ENCODE results near the gene GDI1. TPM values are rescaled to one million over a fixed set of nuclear protein-coding genes. Genes with fewer than 3 reads are reported as not detected.
A peak's percentile ranks its signal among the peaks of the same experiment; 100 is the strongest.

The GDI1 gene
- total RNA-seq, 2 donors from 2014 or later, result 68.5 to 83.4 TPM

DNA sequence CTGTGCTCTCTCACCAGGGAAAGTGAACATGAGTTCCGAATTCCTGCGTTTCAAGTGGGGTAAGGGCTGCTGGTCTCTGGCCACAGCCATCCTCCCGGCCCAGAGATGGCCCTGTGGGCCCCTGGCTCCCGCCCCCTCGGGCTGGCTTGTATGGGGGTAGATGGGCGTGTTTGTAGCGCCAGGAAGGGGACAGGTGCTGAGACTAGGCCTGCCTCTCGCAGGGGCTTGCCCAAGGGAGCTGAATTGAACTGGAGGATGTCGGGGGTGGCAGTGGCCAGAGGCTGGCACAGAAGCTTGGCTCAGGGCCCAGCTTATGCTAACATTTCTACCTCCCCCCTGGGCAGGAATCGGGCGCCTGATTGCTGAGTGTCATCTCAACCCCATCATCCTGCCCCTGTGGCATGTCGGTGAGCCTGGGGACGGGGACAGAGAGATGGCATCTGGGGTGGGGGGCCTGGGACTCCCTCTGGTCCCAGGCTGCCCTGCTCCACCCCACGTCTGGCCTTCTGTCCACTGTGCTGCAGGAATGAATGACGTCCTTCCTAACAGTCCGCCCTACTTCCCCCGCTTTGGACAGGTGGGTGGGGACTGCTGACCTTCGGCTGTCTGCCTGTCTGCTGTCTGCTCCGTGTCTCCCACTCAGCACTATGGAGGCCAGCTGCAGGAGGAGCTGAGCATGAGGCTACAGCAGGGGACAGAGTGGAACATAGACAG is 17.1 kb upstream of the GDI1 start:
- TF ChIP-seq, protein P1, sequence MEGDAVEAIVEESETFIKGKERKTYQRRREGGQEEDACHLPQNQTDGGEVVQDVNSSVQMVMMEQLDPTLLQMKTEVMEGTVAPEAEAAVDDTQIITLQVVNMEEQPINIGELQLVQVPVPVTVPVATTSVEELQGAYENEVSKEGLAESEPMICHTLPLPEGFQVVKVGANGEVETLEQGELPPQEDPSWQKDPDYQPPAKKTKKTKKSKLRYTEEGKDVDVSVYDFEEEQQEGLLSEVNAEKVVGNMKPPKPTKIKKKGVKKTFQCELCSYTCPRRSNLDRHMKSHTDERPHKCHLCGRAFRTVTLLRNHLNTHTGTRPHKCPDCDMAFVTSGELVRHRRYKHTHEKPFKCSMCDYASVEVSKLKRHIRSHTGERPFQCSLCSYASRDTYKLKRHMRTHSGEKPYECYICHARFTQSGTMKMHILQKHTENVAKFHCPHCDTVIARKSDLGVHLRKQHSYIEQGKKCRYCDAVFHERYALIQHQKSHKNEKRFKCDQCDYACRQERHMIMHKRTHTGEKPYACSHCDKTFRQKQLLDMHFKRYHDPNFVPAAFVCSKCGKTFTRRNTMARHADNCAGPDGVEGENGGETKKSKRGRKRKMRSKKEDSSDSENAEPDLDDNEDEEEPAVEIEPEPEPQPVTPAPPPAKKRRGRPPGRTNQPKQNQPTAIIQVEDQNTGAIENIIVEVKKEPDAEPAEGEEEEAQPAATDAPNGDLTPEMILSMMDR (IDR thresholded peaks at IDR 0.05), result no peak
- no peak for TF ChIP-seq POLR2A (IDR thresholded peaks at IDR 0.05)
- intact Hi-C loops (cut with DNase I), result no loop called here
- ATAC-seq (no peak), DNase-seq (no peak)
- no peak overlapping the region for H3K27ac ChIP-seq
- no peaks in the 10 kb centered on the region for H3K9me3 ChIP-seq
- no peaks in the 10 kb centered on the region for H3K4me1 ChIP-seq
- no peaks in the 10 kb centered on the region for H3K27me3 ChIP-seq
- H3K4me3 ChIP-seq, result no peak overlapping the region
- 57 to 65% methylated on average over 4 to 5 of the region's 19 CpGs for WGBS, 2 donors
- H3K36me3 ChIP-seq (replicated peaks in 1 of 2; ENCODE audit: insufficient read depth in 1 of 2, low read depth in 2 of 2), result no peaks in the 10 kb centered on the region

DNA sequence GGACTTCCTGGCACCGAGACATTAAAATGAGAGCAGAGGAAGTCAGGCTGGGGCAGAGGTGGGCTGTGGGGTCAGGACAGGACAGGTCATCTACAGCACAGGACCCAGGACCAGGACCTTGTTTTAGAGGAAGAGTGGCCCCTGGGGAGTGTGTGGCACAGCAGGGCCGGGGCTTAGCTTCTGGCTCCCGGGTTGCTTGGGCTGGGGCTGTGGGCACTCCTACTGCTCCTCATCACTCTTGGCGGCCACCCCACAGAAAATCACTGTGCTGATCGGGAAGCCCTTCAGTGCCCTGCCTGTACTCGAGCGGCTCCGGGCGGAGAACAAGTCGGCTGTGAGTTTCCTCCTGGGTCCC is 16.6 kb upstream of the GDI1 start:
- DNase-seq (no peak), ATAC-seq (no peak)
- Histone ChIP-seq H3K4me3 (no peak overlapping the region), H3K36me3 (replicated peaks in 1 of 2; ENCODE audit: insufficient read depth in 1 of 2, low read depth in 2 of 2) (no peaks in the 10 kb centered on the region), H3K27me3 (no peaks in the 10 kb centered on the region), H3K4me1 (no peaks in the 10 kb centered on the region), H3K9me3 (no peaks in the 10 kb centered on the region), H3K27ac (no peak overlapping the region)
- intact Hi-C loops (cut with DNase I), result no loop called here
- 93% methylated on average over 6 of the region's 10 CpGs; no CpG with 5 or more reads in 1 of the 2 donors for WGBS, 2 donors
- TF ChIP-seq, protein P1 (IDR thresholded peaks at IDR 0.05), result no peak
- no peak for TF ChIP-seq POLR2A (IDR thresholded peaks at IDR 0.05)

DNA sequence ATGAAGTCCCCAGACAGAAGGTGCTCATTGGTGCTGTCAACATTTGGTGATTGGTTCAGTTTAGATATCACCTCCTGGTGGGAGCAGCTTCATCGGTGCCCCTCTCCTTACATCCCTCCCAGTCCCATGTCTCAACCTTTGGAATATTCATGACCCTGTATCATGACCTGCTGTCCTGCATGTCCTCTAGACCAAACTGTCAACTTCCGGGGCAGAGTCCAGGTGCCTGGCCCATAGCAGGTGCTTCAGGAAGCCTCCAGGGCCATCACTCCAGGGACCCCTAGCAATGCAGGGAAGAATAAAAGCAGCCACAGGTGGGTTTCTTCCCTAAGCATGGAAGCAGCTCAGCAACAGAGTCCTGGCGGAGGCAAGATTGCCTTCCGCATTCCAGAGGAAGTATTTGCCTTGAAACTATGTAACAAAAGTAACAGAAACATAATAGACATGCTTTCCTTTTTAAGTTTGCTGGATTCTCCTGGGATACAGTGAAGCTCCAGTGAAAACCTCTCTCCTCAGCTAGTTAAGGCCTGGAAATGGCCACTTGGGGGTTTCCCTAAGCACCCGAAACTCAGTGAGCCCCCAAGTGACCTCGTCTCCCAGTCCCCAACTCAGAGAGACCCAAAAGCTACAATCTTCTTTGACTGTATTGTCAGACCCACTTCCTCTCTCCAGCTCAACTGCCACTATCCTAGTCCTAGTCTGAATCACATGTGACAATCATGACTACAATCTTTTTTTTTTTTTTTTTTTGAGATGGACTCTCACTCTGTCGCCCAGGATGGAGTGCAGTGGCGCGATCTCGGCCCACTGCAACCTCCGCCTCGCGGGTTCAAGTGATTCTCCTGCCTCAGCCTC is 9.8 kb upstream of the GDI1 start:
- TF ChIP-seq POLR2A (IDR thresholded peaks at IDR 0.05), result no peak
- TF ChIP-seq, protein P1 (IDR thresholded peaks at IDR 0.05), result no peak
- ATAC-seq, result no peak
- peak overlapping the region in 3 of 4 donors; percentile 16 to 75 (median 44) for H3K27ac ChIP-seq

DNA sequence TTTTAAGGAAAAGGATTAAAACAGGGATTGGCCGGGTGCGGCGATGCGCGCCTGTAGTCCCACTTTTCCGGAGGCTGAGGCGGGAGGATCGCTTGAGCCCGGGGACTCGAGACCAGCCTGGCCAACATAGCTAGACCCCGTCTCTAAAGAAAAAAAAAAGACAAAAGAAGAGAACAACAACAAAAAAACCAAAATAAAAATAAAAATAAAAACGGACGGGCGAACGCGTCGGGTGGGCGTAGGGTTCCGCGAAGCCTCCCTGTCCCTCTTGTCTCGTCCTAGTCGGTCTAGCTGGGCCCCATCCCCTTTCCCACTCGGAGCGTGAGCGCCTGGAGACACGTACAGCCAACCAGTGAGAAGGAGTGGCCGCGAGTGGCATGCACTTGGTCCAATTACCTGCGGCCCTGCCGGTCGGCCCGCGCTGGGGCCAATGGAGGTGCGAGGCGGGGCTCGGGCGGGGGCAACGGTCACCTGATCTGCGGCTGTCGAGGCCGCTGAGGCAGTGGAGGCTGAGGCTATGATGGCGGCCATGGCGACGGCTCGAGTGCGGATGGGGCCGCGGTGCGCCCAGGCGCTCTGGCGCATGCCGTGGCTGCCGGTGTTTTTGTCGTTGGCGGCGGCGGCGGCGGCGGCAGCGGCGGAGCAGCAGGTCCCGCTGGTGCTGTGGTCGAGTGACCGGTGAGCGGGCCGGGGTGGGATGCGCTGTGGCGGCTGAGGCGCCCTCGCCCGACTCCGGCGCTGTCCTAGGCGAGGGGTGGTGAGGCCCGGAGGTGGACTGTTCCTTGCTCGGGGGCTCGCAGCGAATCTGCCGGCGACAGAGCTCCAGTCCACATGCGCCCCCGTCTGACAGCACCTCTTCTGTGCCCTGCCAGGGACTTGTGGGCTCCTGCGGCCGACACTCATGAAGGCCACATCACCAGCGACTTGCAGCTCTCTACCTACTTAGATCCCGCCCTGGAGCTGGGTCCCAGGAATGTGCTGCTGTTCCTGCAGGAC is 8.5 kb upstream of the GDI1 start, which contains the start of gene ATP6AP1:
Gene ATP6AP1, plus strand, starts transcription at position 502 of the 996 bp plus-strand sequence. Its CDS starts 16 bp downstream, at position 518.
- TF ChIP-seq, protein P1 (IDR thresholded peaks at IDR 0.05), result no peak
- peak; percentile 23 to 54 (median 52) for TF ChIP-seq POLR2A (IDR thresholded peaks at IDR 0.05)
- Histone ChIP-seq H3K36me3 (replicated peaks in 1 of 2; ENCODE audit: insufficient read depth in 1 of 2, low read depth in 2 of 2) (no peaks in the 10 kb centered on the region), H3K4me3 (peak within 1 kb of the TSS; percentile 32 to 70), H3K4me1 (peaks cover 14% of the 10 kb centered on the region), H3K27ac (peak within 1 kb of the TSS; percentile 50 to 75 (median 64)), H3K27me3 (no peaks in the 10 kb centered on the region), H3K9me3 (no peaks in the 10 kb centered on the region)
- intact Hi-C loops (cut with DNase I), result no loop called here
- ATAC-seq (peak; percentile 100), DNase-seq (peak; percentile 91 to 95 (median 92))
- WGBS, 2 donors, result 2 to 3% methylated on average over 13 to 58 of the region's 87 CpGs

More for the DNA sequence above, 9.8 kb upstream of the GDI1 start:
- H3K9me3 ChIP-seq, result no peaks in the 10 kb centered on the region
- DNase-seq, result no peak
- H3K4me1 ChIP-seq, result peaks cover 14% of the 10 kb centered on the region
- H3K4me3 ChIP-seq, result no peak overlapping the region
- intact Hi-C loops (cut with DNase I), result no loop called here
- 71 to 75% methylated on average over 4 to 5 of the region's 13 CpGs for WGBS, 2 donors
- H3K27me3 ChIP-seq, result no peaks in the 10 kb centered on the region
- H3K36me3 ChIP-seq (replicated peaks in 1 of 2; ENCODE audit: insufficient read depth in 1 of 2, low read depth in 2 of 2), result no peaks in the 10 kb centered on the region

Measured in body of pancreas (tissue), 4 donors.